Activated CD4-positive, alpha-beta T cell treated with anti-CD3 and anti-CD28 coated beads, Interleukin-2, amount 50 U/mL, for 1 hour (primary cell): ENCODE data around the gene SEBOX.

Source experiments
- DNase-seq: peaks from one replicate; pipeline ENCODE4 v3.0.0-alpha.2; 2020

The SEBOX gene

GRCh38 chr17:28317966-28318758 lies 46.8 kb downstream of the SEBOX start:
- no peak for DNase-seq

- DNase-seq = no peak
These were observed 47.7 kb downstream of the SEBOX start for GRCh38 chr17:28317099-28317965.

GRCh38 chr17:28315846-28316705 lies 48.9 kb downstream of the SEBOX start:
- no peak for DNase-seq

GRCh38 chr17:28313841-28314240 lies 51.2 kb downstream of the SEBOX start:
- no peak for DNase-seq
